H1 (cell line): ENCODE measurements around the gene GPER1. TPM values are rescaled to one million over a fixed set of nuclear protein-coding genes. Genes with fewer than 3 reads are reported as not detected.
A peak's percentile ranks its signal among the peaks of the same experiment; 100 is the strongest.

Experiments
- CTCF ChIA-PET: fragments of 300-600 bp; sonication (Branson Sonifier 250); formaldehyde crosslinking; loops from one replicate; lab custom pipeline; 2021; ENCODE audit not compliant: partially characterized antibody; lab: Charles Lee
- POLR2A ChIA-PET: fragments of 300-600 bp; sonication (Branson Sonifier 250); formaldehyde crosslinking; loops from one replicate; lab custom pipeline; 2021; ENCODE audit warnings: inconsistent platforms; ENCODE audit not compliant: partially characterized antibody; lab: Charles Lee
- DNase-seq, 2 experiments: peaks; one replicate each; pipeline versions ENCODE4 v3.0.0 to v3.0.0-alpha.2; 2010 to 2022; ENCODE audit warnings: low spot score in 2 of 2, low read depth in 1 of 2, mixed read lengths in 1 of 2
- FAIRE-seq: peaks from 2 replicates; lab custom pipeline; 2011; peaks lifted over from hg19 to GRCh38; lab: Jason Lieb, UNC
- H2AFZ ChIP-seq: 2 replicates; pipeline ENCODE4 v1.8.1; 2012; ENCODE audit warnings: low read length, inconsistent platforms
- H2AK5ac ChIP-seq: 2 replicates; pipeline ENCODE4 v1.6.1; 2013; ENCODE audit warnings: low read depth, low read length
- H2BK120ac ChIP-seq: replicated peaks from 2 replicates; pipeline ENCODE3; 2013; ENCODE audit warnings: low read depth, low read length, inconsistent platforms
- H2BK12ac ChIP-seq: 2 replicates; pipeline ENCODE4 v1.6.1; 2013; ENCODE audit warnings: low read depth, low read length
- H2BK15ac ChIP-seq: 2 replicates; pipeline ENCODE4 v1.6.1; 2013; ENCODE audit warnings: low read length
- H2BK20ac ChIP-seq: 2 replicates; pipeline ENCODE4 v1.6.1; 2013; ENCODE audit warnings: low read length
- H2BK5ac ChIP-seq: 2 replicates; pipeline ENCODE4 v1.6.1; 2013; ENCODE audit warnings: low read depth, low read length
- H3K14ac ChIP-seq: 2 replicates; pipeline ENCODE4 v1.6.1; 2013; ENCODE audit warnings: inconsistent platforms; ENCODE audit not compliant: insufficient read length
- H3K18ac ChIP-seq: 2 replicates; pipeline ENCODE4 v1.6.1; 2013; ENCODE audit warnings: low read length; ENCODE audit errors: extremely low read depth
- H3K23ac ChIP-seq: 2 replicates; pipeline ENCODE4 v1.6.1; 2013; ENCODE audit warnings: inconsistent platforms; ENCODE audit not compliant: insufficient read length
- H3K23me2 ChIP-seq: 2 replicates; pipeline ENCODE4 v1.6.1; 2013; ENCODE audit warnings: low read depth, low read length
- H3K27ac ChIP-seq: 2 replicates; pipeline ENCODE4 v1.6.1; 2011; ENCODE audit warnings: low read depth, low read length, inconsistent platforms
- H3K27me3 ChIP-seq, 4 experiments: replicated peaks in 1 of 4; 1 replicate in 1 of 4; 2 replicates in 3 of 4; pipeline versions ENCODE4 v1.6.1 to v1.8.1; 2011 to 2013; ENCODE audit warnings: low read length in 3 of 4, mild to moderate bottlenecking in 3 of 4, inconsistent platforms in 2 of 4, mixed read lengths in 2 of 4, moderate library complexity in 1 of 4; ENCODE audit not compliant: control insufficient read depth in 3 of 4, insufficient read depth in 3 of 4; ENCODE audit errors: extremely low read depth in 1 of 4
- H3K36me3 ChIP-seq, 4 experiments: 2 replicates each; pipeline versions ENCODE4 v1.6.1 to v1.8.1; 2011 to 2013; ENCODE audit warnings: mild to moderate bottlenecking in 4 of 4, low read length in 3 of 4, moderate library complexity in 2 of 4, control low read depth in 1 of 4, inconsistent platforms in 1 of 4; ENCODE audit not compliant: insufficient read depth in 4 of 4, control insufficient read depth in 2 of 4
- H3K4ac ChIP-seq: replicated peaks from 2 replicates; pipeline ENCODE3; 2013; ENCODE audit warnings: low read length, low read depth, mixed read lengths, inconsistent platforms; ENCODE audit not compliant: insufficient read length
- H3K4me1 ChIP-seq, 4 experiments: replicated peaks in 1 of 4; 1 replicate in 1 of 4; 2 replicates in 3 of 4; pipeline versions ENCODE4 v1.6.1 to v1.8.1; 2011 to 2013; ENCODE audit warnings: low read length in 3 of 4, inconsistent platforms in 2 of 4, mixed read lengths in 1 of 4; ENCODE audit not compliant: insufficient read depth in 4 of 4, control insufficient read depth in 3 of 4
- H3K4me2 ChIP-seq, 2 experiments: 2 replicates each; pipeline versions ENCODE4 v1.6.1 to v1.8.1; 2011 to 2013; ENCODE audit warnings: low read depth in 2 of 2, low read length in 2 of 2, control low read depth in 1 of 2, inconsistent platforms in 1 of 2, mild to moderate bottlenecking in 1 of 2; ENCODE audit not compliant: insufficient read depth in 1 of 2
- H3K4me3 ChIP-seq, 4 experiments: fragments of 200-600, 300-600 bp in 1 of 4; sonication (generic), shearing (Covaris generic), sonication (Bioruptor Twin) in 1 of 4; 2 replicates each; pipeline versions ENCODE4 v1.5.1 to v1.8.1; 2011 to 2016; ENCODE audit warnings: low read length in 4 of 4, low read depth in 3 of 4, control low read depth in 2 of 4, inconsistent platforms in 2 of 4, mild to moderate bottlenecking in 2 of 4, mixed read lengths in 1 of 4, moderate library complexity in 1 of 4; ENCODE audit not compliant: insufficient read depth in 2 of 4; ENCODE audit errors: extremely low read depth in 1 of 4
- H3K56ac ChIP-seq: replicated peaks from 2 replicates; pipeline ENCODE3; 2013; ENCODE audit warnings: low read depth, mild to moderate bottlenecking, mixed read lengths, low read length, inconsistent platforms; ENCODE audit not compliant: insufficient read length
- H3K79me1 ChIP-seq: 2 replicates; pipeline ENCODE4 v1.6.1; 2013; ENCODE audit warnings: low read depth, low read length, control low read depth
- H3K79me2 ChIP-seq, 2 experiments: 2 replicates each; pipeline versions ENCODE4 v1.6.1 to v1.8.1; 2012 to 2013; ENCODE audit warnings: low read length in 2 of 2, mild to moderate bottlenecking in 2 of 2, inconsistent platforms in 1 of 2; ENCODE audit not compliant: insufficient read depth in 2 of 2, control insufficient read depth in 1 of 2
- H3K9ac ChIP-seq, 4 experiments: replicated peaks in 1 of 4; 1 replicate in 1 of 4; 2 replicates in 3 of 4; pipeline versions ENCODE4 v1.6.1 to v1.8.1; 2011 to 2013; ENCODE audit warnings: low read depth in 3 of 4, low read length in 3 of 4, control low read depth in 2 of 4, mild to moderate bottlenecking in 2 of 4, moderate library complexity in 2 of 4, inconsistent platforms in 1 of 4; ENCODE audit errors: extremely low read depth in 1 of 4
- H3K9me3 ChIP-seq, 2 experiments: 2 replicates each; pipeline versions ENCODE4 v1.6.1 to v1.8.1; 2012 to 2013; ENCODE audit warnings: mild to moderate bottlenecking in 2 of 2, moderate library complexity in 2 of 2, control low read depth in 1 of 2, inconsistent platforms in 1 of 2, low read depth in 1 of 2, low read length in 1 of 2, mixed read lengths in 1 of 2; ENCODE audit not compliant: insufficient read depth in 2 of 2
- H4K20me1 ChIP-seq, 2 experiments: replicated peaks in 1 of 2; 2 replicates each; pipeline versions ENCODE3 to v1.8.1; 2011 to 2013; ENCODE audit warnings: inconsistent platforms in 2 of 2, low read length in 2 of 2, mild to moderate bottlenecking in 1 of 2; ENCODE audit not compliant: insufficient read depth in 2 of 2, control insufficient read depth in 1 of 2
- H4K5ac ChIP-seq: 2 replicates; pipeline ENCODE4 v1.6.1; 2013; ENCODE audit warnings: low read length, low read depth, mixed read lengths, inconsistent platforms; ENCODE audit not compliant: insufficient read length
- H4K8ac ChIP-seq: 2 replicates; pipeline ENCODE4 v1.8.0; 2013; ENCODE audit warnings: mild to moderate bottlenecking, moderate library complexity, low read length, inconsistent platforms; ENCODE audit not compliant: insufficient read depth; ENCODE audit errors: extremely low read depth
- H4K91ac ChIP-seq: replicated peaks from 2 replicates; pipeline ENCODE3; 2013; ENCODE audit warnings: low read length, mixed read lengths, inconsistent platforms; ENCODE audit not compliant: insufficient read length
- ASH2L ChIP-seq: fragments of 200-600, 300-600 bp; sonication (generic); IDR thresholded peaks from one replicate; pipeline ENCODE4 v1.7.1; 2017; ENCODE audit warnings: low read length
- ATF3 ChIP-seq: IDR thresholded peaks from 2 replicates; pipeline ENCODE4 v1.6.1; 2011; ENCODE audit warnings: low read depth, mild to moderate bottlenecking, low read length; ENCODE audit not compliant: insufficient read depth
- FOSL1 ChIP-seq: IDR thresholded peaks from 2 replicates; pipeline ENCODE4 v1.6.1; 2011; ENCODE audit warnings: mild to moderate bottlenecking, low read depth, low read length, moderate library complexity; ENCODE audit not compliant: insufficient read depth
- GTF2F1 ChIP-seq: IDR thresholded peaks from 2 replicates; pipeline ENCODE4 v1.6.1; 2012; ENCODE audit warnings: low read depth, low read length, improper control_type of control experiment, borderline replicate concordance
- HDAC6 ChIP-seq: IDR thresholded peaks from one replicate; pipeline ENCODE4 v1.7.1; 2012; ENCODE audit warnings: low read depth, mild to moderate bottlenecking, inconsistent platforms, low read length, moderate library complexity
- JUND ChIP-seq: IDR thresholded peaks from 2 replicates; pipeline ENCODE4 v1.6.1; 2011; ENCODE audit warnings: mild to moderate bottlenecking, improper control_type of control experiment, low read length
- MAFK ChIP-seq: IDR thresholded peaks from 2 replicates; pipeline ENCODE4 v1.6.1; 2012; ENCODE audit warnings: low read depth, mild to moderate bottlenecking, improper control_type of control experiment, low read length
- NANOG ChIP-seq: IDR thresholded peaks from 2 replicates; pipeline ENCODE4 v1.6.1; 2011; ENCODE audit warnings: low read length, low read depth, mild to moderate bottlenecking, inconsistent platforms; ENCODE audit not compliant: insufficient read depth, poor library complexity, severe bottlenecking
- NRF1 ChIP-seq: IDR thresholded peaks from 2 replicates; pipeline ENCODE4 v1.6.1; 2011; ENCODE audit warnings: mild to moderate bottlenecking, low read depth, low read length, improper control_type of control experiment
- PHF8 ChIP-seq: fragments of 200-600 bp; sonication (generic); conservative IDR thresholded peaks from 2 replicates; pipeline ENCODE4 v1.7.1; 2012; ENCODE audit warnings: low read depth, mild to moderate bottlenecking, inconsistent platforms, low read length, moderate library complexity
- POLR2A ChIP-seq, 2 experiments: IDR thresholded peaks; 1 replicate in 1 of 2; 2 replicates in 1 of 2; pipeline ENCODE4 v1.6.1; 2011; ENCODE audit warnings: low read depth in 2 of 2, low read length in 2 of 2, mild to moderate bottlenecking in 2 of 2; ENCODE audit errors: control extremely low read depth in 1 of 2
- POLR2AphosphoS5 ChIP-seq: IDR thresholded peaks from 2 replicates; pipeline ENCODE4 v1.6.1; 2011; ENCODE audit warnings: low read depth, low read length
- RNF2 ChIP-seq: fragments of 200-900, 300-1000 bp; sonication (generic); IDR thresholded peaks from 2 replicates; pipeline ENCODE4 v1.7.1; 2016; ENCODE audit warnings: borderline replicate concordance, low read depth, mild to moderate bottlenecking, antibody characterized with exemption, low read length; ENCODE audit not compliant: poor library complexity, severe bottlenecking; ENCODE audit errors: missing control alignments
- SIX5 ChIP-seq: IDR thresholded peaks from 2 replicates; pipeline ENCODE4 v1.6.1; 2011; ENCODE audit warnings: mild to moderate bottlenecking, low read depth, low read length
- WGBS, 2 experiments: shearing (Covaris generic) in 1 of 2; methylation state at CpG; one replicate each; pipeline versions ENCODE4 v1.1.6 to v1.1.7; 2013 to 2015; ENCODE audit warnings: low lambda C conversion rate in 2 of 2, mixed read lengths in 2 of 2, inconsistent platforms in 1 of 2, low coverage in 1 of 2, missing lambda C conversion rate in 1 of 2; ENCODE audit not compliant: insufficient replicate concordance in 2 of 2, insufficient coverage in 1 of 2, insufficient read length in 1 of 2; ENCODE audit errors: extremely low coverage in 1 of 2, missing lambda C conversion rate in 1 of 2; 5-methylcytosine and 5-hydroxymethylcytosine counted together
- polyA plus RNA-seq, 7 experiments: library from polyadenylated mRNA; depleted of rRNA in 3 of 7; stranded (reverse) in 5 of 7; unstranded in 2 of 7; fragments of >200 nt in 5 of 7; fragments of 200-250 nt in 2 of 7; gene quantifications; 1 replicate in 5 of 7; 2 replicates in 1 of 7; 4 replicates in 1 of 7; pipeline versions ENCODE4 v1.2.1 to v1.2.3, GENCODE V29; 2011 to 2013; ENCODE audit warnings: missing spikeins in 2 of 7, mixed read lengths in 2 of 7
- total RNA-seq: library from RNA; stranded (reverse); fragmentation: NEBNext Ultra II Directional; extraction: Animal tissue kit (Norgen Biotek cat#: 25700); gene quantifications from 2 replicates; pipeline ENCODE4 v1.2.1, GENCODE V29; 2021

The GPER1 gene
- total and polyA plus RNA-seq, 2 of the 8 experiments (the other 6 are each of a cell fraction or from before 2014, with no cell fraction given): 0.24 to 0.47 TPM

GRCh38 chr7:1078519-1078918 lies 9.4 kb upstream of the GPER1 start:
- no peaks in the 10 kb centered on the region; a peak in 1 of 4 replicates for H3K79me2 ChIP-seq
- H4K8ac ChIP-seq: peak overlapping the region; percentile 80; the same call in 1 of the 2 replicates
- no peak overlapping the region for H3K4me2 ChIP-seq
- H4K91ac ChIP-seq: no peak overlapping the region
- H3K36me3 ChIP-seq: no peaks in the 10 kb centered on the region
- H3K4me3 ChIP-seq: no peak overlapping the region
- H3K23ac ChIP-seq: no peak overlapping the region
- peaks cover 3 to 11% of the 10 kb centered on the region in 2 experiments for H4K20me1 ChIP-seq
- H2BK15ac ChIP-seq: no peak overlapping the region
- no peaks in the 10 kb centered on the region for H3K9me3 ChIP-seq
- no peak overlapping the region for H3K27ac ChIP-seq
- DNase-seq (no peak), FAIRE-seq (no peak)
- H2BK5ac ChIP-seq: no peak overlapping the region
- no peak overlapping the region for H3K9ac ChIP-seq
- H2BK120ac ChIP-seq: no peak overlapping the region
- no peak for TF ChIP-seq RNF2
- no peak for TF ChIP-seq POLR2A (IDR thresholded peaks at IDR 0.05; ENCODE audit: control extremely low read depth in 1 of 2, low read depth in 2 of 2, low read length in 2 of 2)
- no peak for TF ChIP-seq SIX5
- TF ChIP-seq POLR2AphosphoS5: no peak
- no peak for TF ChIP-seq NRF1
- TF ChIP-seq NANOG: no peak
- TF ChIP-seq HDAC6: no peak
- no peak for TF ChIP-seq MAFK
- TF ChIP-seq PHF8: no peak
- no peak for TF ChIP-seq JUND
- no peak for TF ChIP-seq GTF2F1
- no peak for TF ChIP-seq ASH2L
- TF ChIP-seq ATF3: no peak
- no peak for TF ChIP-seq FOSL1
- peaks cover 4% of the 10 kb centered on the region; the same call in 1 of the 2 replicates for H3K79me1 ChIP-seq
- ChIA-PET CTCF (interaction anchor here (0.9 to 12.1 kb wide), 5 partner anchors 9 to 84 kb away, joined by 3 to 83 read pairs (median 7); partner anchors contain the start of gene GPER1), POLR2A (no interaction called here)
- 96% methylated on average over 11 of the region's 11 CpGs; no CpG with 5 or more reads in 1 of the 2 experiments for WGBS, 2 experiments
- no peaks in the 10 kb centered on the region for H3K27me3 ChIP-seq
- H3K4ac ChIP-seq: no peak overlapping the region
- H3K4me1 ChIP-seq: no peaks in the 10 kb centered on the region; a peak in 2 of 7 replicates
- H4K5ac ChIP-seq: no peak overlapping the region
- H2AK5ac ChIP-seq: no peak overlapping the region
- H2BK20ac ChIP-seq: no peak overlapping the region
- H2BK12ac ChIP-seq: no peak overlapping the region
- H3K56ac ChIP-seq: no peak overlapping the region
- H3K23me2 ChIP-seq: no peaks in the 10 kb centered on the region
- H2AFZ ChIP-seq: no peak overlapping the region
- H3K14ac ChIP-seq: no peak overlapping the region
- H3K18ac ChIP-seq: no peak overlapping the region
